RWPE2 (cell line): Measurements from ENCODE around the gene TENT4B.
A peak's percentile ranks its signal among the peaks of the same experiment; 100 is the strongest.

Experiments used
- ATAC-seq: fragments of 200-7000 bp; cut with Tn5 transposase; 3 replicates; pipeline ENCODE4 v1.9.1; 2021; ENCODE audit warnings: low read depth
- DNase-seq: peaks from one replicate; pipeline ENCODE4 v3.0.0-alpha.2; 2020; ENCODE audit warnings: low spot score
- H3K27ac ChIP-seq: fragments of 450-650 bp; 2 replicates; pipeline ENCODE4 v1.5.1; 2017; ENCODE audit warnings: mild to moderate bottlenecking; ENCODE audit not compliant: poor library complexity, severe bottlenecking
- H3K27me3 ChIP-seq: fragments of 250-450 bp; sonication (Bioruptor Pico); 2 replicates; pipeline ENCODE4 v1.5.1; 2021; ENCODE audit warnings: mild to moderate bottlenecking, moderate library complexity; ENCODE audit not compliant: insufficient read depth, poor library complexity, severe bottlenecking
- H3K36me3 ChIP-seq: fragments of 250-450 bp; sonication (Bioruptor Pico); 2 replicates; pipeline ENCODE4 v1.5.1; 2020; ENCODE audit warnings: low read depth, mild to moderate bottlenecking, moderate library complexity
- H3K4me1 ChIP-seq: fragments of 250-450 bp; sonication (Bioruptor Pico); 2 replicates; pipeline ENCODE4 v1.5.1; 2021; ENCODE audit warnings: mild to moderate bottlenecking, moderate library complexity; ENCODE audit not compliant: insufficient read depth, poor library complexity, severe bottlenecking
- H3K4me3 ChIP-seq: fragments of 250-450 bp; sonication (Bioruptor Pico); 2 replicates; pipeline ENCODE4 v1.5.1; 2021; ENCODE audit warnings: mild to moderate bottlenecking, moderate library complexity; ENCODE audit not compliant: severe bottlenecking
- H3K9me3 ChIP-seq: fragments of 250-450 bp; sonication (Bioruptor Pico); 2 replicates; pipeline ENCODE4 v1.5.1; 2021; ENCODE audit warnings: mild to moderate bottlenecking, moderate library complexity; ENCODE audit not compliant: severe bottlenecking
- CTCF ChIP-seq: fragments of 450-650 bp; IDR thresholded peaks from one replicate; pipeline ENCODE4 v1.5.1; 2017; ENCODE audit warnings: mild to moderate bottlenecking, moderate library complexity; ENCODE audit not compliant: poor library complexity, severe bottlenecking

TENT4B gene

GRCh38 chr16:50204453-50205108, 51.5 kb downstream of the TENT4B start:
- ATAC-seq (no peak), DNase-seq (no peak)
- Histone ChIP-seq H3K27me3 (no peaks in the 10 kb centered on the region), H3K9me3 (no peaks in the 10 kb centered on the region), H3K27ac (peak overlapping the region; percentile 88), H3K4me1 (peaks cover 59% of the 10 kb centered on the region), H3K4me3 (no peak overlapping the region), H3K36me3 (no peaks in the 10 kb centered on the region)
- TF ChIP-seq CTCF = no peak

- Histone ChIP-seq H3K9me3 (no peaks in the 10 kb centered on the region), H3K27me3 (no peaks in the 10 kb centered on the region), H3K4me1 (peaks cover 50% of the 10 kb centered on the region), H3K4me3 (no peak overlapping the region), H3K27ac (peak overlapping the region; percentile 68), H3K36me3 (peaks cover 13% of the 10 kb centered on the region)
- ATAC-seq (peak; percentile 32; the same call in 1 of the 3 replicates), DNase-seq (no peak)
- no peak for TF ChIP-seq CTCF
These were observed 54.5 kb downstream of the TENT4B start for GRCh38 chr16:50207652-50208051.

GRCh38 chr16:50208460-50208931, 55.4 kb downstream of the TENT4B start:
- H3K4me1 ChIP-seq = peaks cover 41% of the 10 kb centered on the region

GRCh38 chr16:50209546-50210265, 56.6 kb downstream of the TENT4B start:
- ATAC-seq (no peak), DNase-seq (no peak)
- Histone ChIP-seq H3K36me3 (peaks cover 30% of the 10 kb centered on the region), H3K4me1 (peaks cover 29% of the 10 kb centered on the region), H3K27me3 (no peaks in the 10 kb centered on the region), H3K9me3 (no peaks in the 10 kb centered on the region), H3K27ac (peak overlapping the region; percentile 68), H3K4me3 (no peak overlapping the region)
- TF ChIP-seq CTCF = no peak

More at GRCh38 chr16:50208460-50208931, 55.4 kb downstream of the TENT4B start:
- Histone ChIP-seq H3K9me3 (no peaks in the 10 kb centered on the region), H3K4me3 (no peak overlapping the region), H3K27me3 (no peaks in the 10 kb centered on the region), H3K27ac (peak overlapping the region; percentile 68), H3K36me3 (peaks cover 18% of the 10 kb centered on the region)
- DNase-seq (no peak), ATAC-seq (peak; percentile 84)
- no peak for TF ChIP-seq CTCF
